Activated T-helper 1 cell treated with Interleukin-2 at 50 U/mL for 16 hours (primary cell): ENCODE data around the gene LEPROT.

ENCODE experiments used
- DNase-seq: peaks from one replicate; pipeline ENCODE4 v3.0.0-alpha.2; 2020; ENCODE audit warnings: low read depth

The LEPROT gene

DNA sequence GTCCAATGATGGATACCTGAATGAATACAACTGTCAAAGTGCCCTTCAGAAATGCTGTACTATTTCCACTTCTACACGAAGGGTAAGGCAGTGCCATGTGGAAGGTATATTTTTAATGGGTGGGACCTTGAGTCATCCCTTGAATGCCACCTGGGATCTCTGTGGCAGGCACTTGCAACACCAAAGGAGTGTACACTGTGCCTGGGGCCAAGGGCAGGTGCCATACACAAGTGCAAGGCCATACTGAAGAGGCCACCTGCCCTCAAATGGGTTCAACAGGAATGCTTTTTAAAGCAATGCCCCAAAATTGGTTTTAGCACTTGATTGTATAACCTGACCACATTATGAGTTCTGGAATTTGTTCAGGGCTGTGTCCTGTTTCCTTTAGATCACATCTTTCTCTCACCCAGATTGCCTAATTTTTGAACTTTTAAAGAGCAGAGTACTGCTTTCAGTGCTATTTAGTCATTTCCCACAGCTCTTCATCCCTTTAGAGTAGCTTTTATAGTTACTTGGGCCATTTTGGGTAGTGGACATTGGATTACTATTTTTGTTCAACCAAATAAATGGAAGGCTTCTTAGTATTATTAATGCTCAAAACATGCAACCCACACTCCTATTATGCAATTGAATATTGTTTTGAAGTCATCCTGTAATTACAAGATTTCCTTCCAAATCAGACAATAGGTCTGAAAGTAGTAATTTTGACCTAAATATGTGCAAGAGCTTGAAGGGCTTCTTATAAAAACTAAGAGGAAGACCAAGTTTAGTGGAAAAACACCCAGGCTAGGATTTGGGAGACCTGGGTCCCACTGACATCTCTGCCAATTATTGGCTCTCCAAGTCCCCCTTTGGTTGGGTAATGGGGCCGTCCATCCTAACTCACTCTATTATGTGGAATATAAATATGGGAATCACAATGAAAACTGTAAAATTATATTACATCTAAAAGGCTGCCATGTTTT lies 57.2 kb downstream of the LEPROT start:
- no peak for DNase-seq

GRCh38 chr1:65478379-65479026 lies 58.0 kb downstream of the LEPROT start:
- no peak for DNase-seq

- no peak for DNase-seq
These were observed 59.2 kb downstream of the LEPROT start for GRCh38 chr1:65479554-65480204.

DNA sequence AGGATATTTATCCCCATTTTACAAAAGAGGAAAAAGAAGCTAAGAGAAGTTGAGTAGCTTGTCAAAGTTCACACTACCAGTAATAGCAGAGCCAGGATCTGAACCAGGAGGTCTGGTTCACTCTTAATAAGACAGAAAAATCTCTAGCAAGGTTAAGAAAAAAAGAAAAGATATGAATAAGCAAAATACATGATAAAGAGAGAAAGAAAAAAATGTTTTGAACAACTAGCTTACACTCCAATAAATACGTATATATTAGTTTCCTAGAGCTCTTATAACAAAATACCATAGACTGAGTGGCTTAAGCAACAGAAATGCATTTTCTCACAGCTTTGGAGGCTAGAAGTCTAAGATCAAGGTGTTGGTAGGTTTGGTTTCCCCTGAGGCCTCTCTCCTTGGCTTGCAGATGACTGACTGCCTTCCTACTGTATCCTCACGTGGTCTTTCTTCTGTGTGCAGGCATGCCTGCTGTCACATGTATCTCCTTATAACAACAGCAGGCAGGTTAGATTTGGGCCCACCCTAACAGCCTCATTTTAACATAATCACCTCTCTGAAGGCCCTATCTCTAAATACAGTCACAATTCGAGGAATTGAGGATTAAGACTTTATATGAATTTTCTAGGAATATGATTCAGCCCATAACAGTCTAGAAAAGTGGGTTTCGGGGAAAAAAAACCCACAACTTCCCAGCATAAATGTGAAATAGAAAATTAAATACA lies 60.4 kb downstream of the LEPROT start:
- no peak for DNase-seq

- no peak for DNase-seq
These were observed 63.7 kb downstream of the LEPROT start for GRCh38 chr1:65483993-65484754.
